SU-DHL-6 (cell line): ENCODE data around the gene CFAP251.
"Not testable (repeated sequence)": the region's sequence is repeated elsewhere in the genome, so short reads cannot be mapped to it uniquely, and the experiment has no call there.

Source experiments
- H2AFZ ChIP-seq: fragments of 200-600 bp; sonication (generic); 2 replicates; pipeline ENCODE4 v1.6.1; 2014; ENCODE audit warnings: low read depth, mild to moderate bottlenecking, moderate library complexity, mixed read lengths, antibody characterized with exemption, low read length; ENCODE audit not compliant: severe bottlenecking
- H3F3A ChIP-seq: fragments of 200-600 bp; shearing (Covaris generic); 2 replicates; pipeline ENCODE4 v1.6.0; 2016; ENCODE audit warnings: antibody characterized with exemption, mild to moderate bottlenecking; ENCODE audit not compliant: insufficient read depth
- H3K27ac ChIP-seq: fragments of 200-600 bp; sonication (generic); 2 replicates; pipeline ENCODE4 v1.5.1; 2016; ENCODE audit warnings: low read depth, mild to moderate bottlenecking, low read length, moderate library complexity, mixed read lengths
- H3K27me3 ChIP-seq: fragments of 200-600 bp; sonication (generic), shearing (Covaris generic); 2 replicates; pipeline ENCODE4 v1.6.0; 2014; ENCODE audit warnings: mild to moderate bottlenecking, low read length
- H3K36me3 ChIP-seq: fragments of 200-600 bp; sonication (generic); 2 replicates; pipeline ENCODE4 v1.6.1; 2014; ENCODE audit warnings: mild to moderate bottlenecking, low read length, mixed read lengths
- H3K4me2 ChIP-seq: fragments of 300-600, 200-600 bp; shearing (Covaris generic), sonication (generic); 2 replicates; pipeline ENCODE4 v1.6.0; 2014; ENCODE audit warnings: low read length, low read depth, mild to moderate bottlenecking; ENCODE audit not compliant: poor library complexity, severe bottlenecking
- H3K4me3 ChIP-seq: fragments of 200-600 bp; sonication (generic); 2 replicates; pipeline ENCODE4 v1.5.1; 2014; ENCODE audit warnings: antibody characterized with exemption, low read length, mild to moderate bottlenecking, mixed read lengths; ENCODE audit not compliant: insufficient read depth, poor library complexity, severe bottlenecking
- H3K79me2 ChIP-seq: fragments of 200-600 bp; sonication (generic); 2 replicates; pipeline ENCODE4 v1.6.1; 2014; ENCODE audit warnings: mild to moderate bottlenecking, low read length, moderate library complexity; ENCODE audit not compliant: insufficient read depth
- H3K9ac ChIP-seq: fragments of 200-600 bp; sonication (generic); 2 replicates; pipeline ENCODE4 v1.7.0; 2014; ENCODE audit warnings: mild to moderate bottlenecking, low read length
- H3K9me2 ChIP-seq: fragments of 200-600 bp; sonication (generic); replicated peaks from 2 replicates; pipeline ENCODE4 v1.6.1; 2014; ENCODE audit warnings: low read length; ENCODE audit not compliant: insufficient read depth
- H3K9me3 ChIP-seq: fragments of 200-600 bp; sonication (generic); 2 replicates; pipeline ENCODE4 v1.6.1; 2014; ENCODE audit warnings: low read length, mixed read lengths; ENCODE audit not compliant: insufficient read depth
- H4K20me1 ChIP-seq: fragments of 200-600 bp; sonication (generic); 2 replicates; pipeline ENCODE4 v1.6.1; 2014; ENCODE audit warnings: low read depth, mild to moderate bottlenecking, antibody characterized with exemption, low read length, moderate library complexity, mixed read lengths
- CTCF ChIP-seq: fragments of 200-600 bp; sonication (generic); IDR thresholded peaks from one replicate; pipeline ENCODE4 v1.5.1; 2017; ENCODE audit warnings: antibody characterized with exemption, mild to moderate bottlenecking, low read length, moderate library complexity; ENCODE audit not compliant: insufficient read depth, poor library complexity, severe bottlenecking
- EZH2phosphoT487 ChIP-seq: fragments of 200-600 bp; sonication (generic), shearing (Covaris generic); conservative IDR thresholded peaks from 2 replicates; pipeline ENCODE4 v1.6.1; 2018; ENCODE audit warnings: mild to moderate bottlenecking, antibody characterized with exemption, low read length, moderate library complexity, mixed read lengths

The CFAP251 gene

DNA sequence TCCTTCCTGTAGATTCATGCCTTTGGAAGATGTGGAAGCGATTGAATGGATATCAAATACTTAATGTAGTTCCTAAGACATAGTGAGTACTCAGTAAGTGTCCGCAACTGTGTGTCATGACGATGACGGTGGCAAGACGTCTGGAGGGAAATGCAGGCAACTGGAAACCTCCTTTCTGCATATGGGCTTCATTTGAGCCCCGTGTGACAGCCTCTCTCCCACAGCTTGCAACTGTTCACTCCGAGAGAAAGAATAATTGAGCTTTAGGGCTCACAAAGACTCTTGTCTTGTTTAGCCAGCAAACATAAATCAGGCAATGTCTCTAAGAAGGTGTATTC, 6.9 kb downstream of the CFAP251 start:
- Histone ChIP-seq H3K9me2 (no peaks in the 10 kb centered on the region), H3K36me3 (no peaks in the 10 kb centered on the region), H3K4me3 (no peak overlapping the region), H4K20me1 (no peaks in the 10 kb centered on the region), H3K27me3 (no peaks in the 10 kb centered on the region), H3K9ac (no peak overlapping the region), H3K79me2 (no peaks in the 10 kb centered on the region), H2AFZ (no peak overlapping the region), H3F3A (peaks cover 12% of the 10 kb centered on the region; the same call in 1 of the 2 replicates), H3K9me3 (no peaks in the 10 kb centered on the region), H3K4me2 (no peak overlapping the region), H3K27ac (peak overlapping the region; percentile 19; the same call in 1 of the 2 replicates)
- TF ChIP-seq CTCF (no peak), EZH2phosphoT487 (no peak)

DNA sequence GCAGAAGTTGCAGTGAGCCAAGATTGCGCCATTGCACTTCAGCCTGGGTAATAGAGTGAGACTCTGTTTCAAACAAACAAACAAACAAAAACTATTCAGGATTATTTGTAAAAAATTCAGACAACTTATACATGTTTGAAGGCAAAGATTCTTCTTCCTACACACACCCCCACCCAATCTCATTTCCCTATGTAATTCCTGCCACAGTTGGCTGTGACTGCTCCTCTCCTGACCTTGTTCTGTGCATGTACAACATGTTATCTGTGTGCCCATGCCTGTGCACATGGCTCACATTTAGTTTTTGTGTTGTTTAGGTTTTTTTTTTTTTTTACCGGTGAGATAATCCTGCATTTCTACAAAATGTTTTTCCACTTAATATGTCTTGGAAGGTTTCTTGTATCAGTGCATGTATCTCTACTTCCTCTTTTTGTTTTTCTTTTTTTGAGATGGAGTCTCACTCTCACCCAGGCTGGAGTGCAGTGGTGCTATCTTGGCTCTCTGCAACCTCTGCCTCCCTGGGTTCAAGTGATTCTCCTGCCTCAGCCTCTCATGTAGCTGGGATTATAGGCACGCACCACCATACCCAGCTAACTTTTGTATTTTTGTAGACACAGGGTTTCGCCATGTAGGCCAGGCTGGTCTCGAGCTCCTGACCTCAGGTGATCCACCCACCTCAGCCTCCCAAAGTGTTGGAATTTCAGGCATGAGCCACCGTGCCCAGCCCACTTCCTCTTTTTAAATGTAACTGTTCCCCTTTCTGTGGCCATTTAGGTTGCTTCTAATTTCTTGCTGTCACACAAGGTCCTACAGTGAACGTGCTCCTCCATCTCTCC, 8.7 kb downstream of the CFAP251 start:
- TF ChIP-seq CTCF, result no peak
- TF ChIP-seq EZH2phosphoT487, result no peak
- H3K4me3 ChIP-seq, result no peak overlapping the region
- peak overlapping the region; percentile 52 for H3K4me2 ChIP-seq
- no peaks in the 10 kb centered on the region for H3K36me3 ChIP-seq
- no peaks in the 10 kb centered on the region for H3K79me2 ChIP-seq
- H3K9me3 ChIP-seq, result no peaks in the 10 kb centered on the region
- H3F3A ChIP-seq, result peaks cover 12% of the 10 kb centered on the region; the same call in 1 of the 2 replicates
- H4K20me1 ChIP-seq, result no peaks in the 10 kb centered on the region
- H3K27me3 ChIP-seq, result no peaks in the 10 kb centered on the region
- H3K9me2 ChIP-seq, result no peaks in the 10 kb centered on the region
- peak overlapping the region; percentile 37 for H3K9ac ChIP-seq
- H3K27ac ChIP-seq, result peak overlapping the region; percentile 73
- peak overlapping the region; percentile 14 for H2AFZ ChIP-seq

DNA sequence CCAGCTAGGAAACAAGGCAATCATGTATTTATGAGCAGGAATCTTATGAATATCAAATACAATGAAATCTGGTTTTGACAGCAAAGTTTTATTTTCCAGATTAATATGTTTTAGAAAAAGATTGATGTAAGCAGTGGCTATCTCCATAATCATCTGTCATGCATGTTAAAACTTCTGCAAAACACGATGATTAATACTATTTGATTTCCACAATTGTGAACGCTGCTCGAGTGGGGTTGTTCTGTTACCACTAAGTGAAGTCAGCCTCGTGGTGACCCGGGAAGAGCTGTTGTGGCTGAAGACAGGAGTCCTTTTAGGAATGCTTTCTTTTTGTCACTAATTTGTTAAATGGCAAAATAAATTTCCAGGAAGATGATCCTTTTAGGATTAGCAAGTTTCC, 9.4 kb downstream of the CFAP251 start:
- H3K9ac ChIP-seq, result peak overlapping the region; percentile 37
- no peaks in the 10 kb centered on the region for H3K36me3 ChIP-seq
- peak overlapping the region; percentile 14 for H2AFZ ChIP-seq
- H3K9me3 ChIP-seq, result no peaks in the 10 kb centered on the region
- TF ChIP-seq CTCF (no peak), EZH2phosphoT487 (no peak)
- no peaks in the 10 kb centered on the region for H3K9me2 ChIP-seq
- peak overlapping the region; percentile 73 for H3K27ac ChIP-seq
- H3K4me3 ChIP-seq, result no peak overlapping the region
- H4K20me1 ChIP-seq, result no peaks in the 10 kb centered on the region
- H3K4me2 ChIP-seq, result peak overlapping the region; percentile 52
- H3K27me3 ChIP-seq, result no peaks in the 10 kb centered on the region
- H3K79me2 ChIP-seq, result no peaks in the 10 kb centered on the region
- H3F3A ChIP-seq, result peaks cover 12% of the 10 kb centered on the region; the same call in 1 of the 2 replicates

DNA sequence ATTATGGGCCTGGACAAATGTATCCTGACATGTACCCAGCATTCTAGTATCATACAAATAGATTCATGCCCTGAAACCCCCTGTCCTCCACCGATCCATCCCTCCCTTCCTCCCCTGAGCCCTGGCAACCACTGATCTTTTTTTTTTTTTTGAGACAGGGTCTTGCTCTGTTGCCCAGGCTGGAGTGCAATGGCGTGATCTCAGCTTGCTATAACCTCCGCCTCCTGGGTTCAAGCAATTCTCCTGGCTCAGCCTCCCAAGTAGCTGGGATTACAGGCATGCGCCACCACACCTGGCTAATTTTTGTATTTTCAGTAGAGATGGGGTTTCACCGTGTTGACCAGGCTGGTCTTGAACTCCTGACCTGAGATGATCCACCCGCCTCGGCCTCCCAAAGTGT, 11.2 kb downstream of the CFAP251 start:
- not testable (repeated sequence) for H3K27ac ChIP-seq, H3K9me2 ChIP-seq, H3K36me3 ChIP-seq, H3K9me3 ChIP-seq, H4K20me1 ChIP-seq, H2AFZ ChIP-seq, H3F3A ChIP-seq, H3K9ac ChIP-seq, H3K79me2 ChIP-seq, H3K27me3 ChIP-seq, H3K4me3 ChIP-seq, H3K4me2 ChIP-seq
